OCI-LY1 (cell line): ENCODE results near the gene ACOT8.

Experiments used
- H2AFZ ChIP-seq: fragments of 200-600 bp; sonication (generic), shearing (Covaris generic); 2 replicates; pipeline ENCODE4 v1.6.0; 2014; ENCODE audit warnings: antibody characterized with exemption, mild to moderate bottlenecking, low read length
- H3F3A ChIP-seq: fragments of 200-600 bp; sonication (generic), shearing (Covaris generic); 2 replicates; pipeline ENCODE4 v1.6.0; 2014; ENCODE audit warnings: mild to moderate bottlenecking, antibody characterized with exemption, low read length, moderate library complexity; ENCODE audit not compliant: insufficient read depth
- H3K27ac ChIP-seq: fragments of 200-600 bp; sonication (generic); 2 replicates; pipeline ENCODE4 v1.5.1; 2014; ENCODE audit warnings: low read length, mixed run types, mild to moderate bottlenecking, low read depth; ENCODE audit not compliant: poor library complexity, severe bottlenecking
- H3K27me3 ChIP-seq: fragments of 200-600 bp; sonication (generic); 2 replicates; pipeline ENCODE4 v1.6.0; 2014; ENCODE audit warnings: antibody characterized with exemption, mild to moderate bottlenecking, low read length, moderate library complexity; ENCODE audit not compliant: insufficient read depth
- H3K36me3 ChIP-seq: fragments of 200-600 bp; sonication (generic); 2 replicates; pipeline ENCODE4 v1.6.1; 2014; ENCODE audit warnings: mild to moderate bottlenecking, antibody characterized with exemption, low read length, moderate library complexity, mixed read lengths; ENCODE audit not compliant: insufficient read depth
- H3K4me1 ChIP-seq: fragments of 200-600 bp; sonication (generic); 2 replicates; pipeline ENCODE4 v1.5.1; 2014; ENCODE audit warnings: mild to moderate bottlenecking, low read length, moderate library complexity; ENCODE audit not compliant: insufficient read depth, severe bottlenecking
- H3K4me2 ChIP-seq: fragments of 200-600 bp; sonication (generic), shearing (Covaris generic); 2 replicates; pipeline ENCODE4 v1.6.1; 2014; ENCODE audit warnings: low read length
- H3K4me3 ChIP-seq: fragments of 200-600 bp; sonication (generic); 2 replicates; pipeline ENCODE4 v1.5.1; 2014; ENCODE audit warnings: low read length, low read depth, mild to moderate bottlenecking, mixed read lengths; ENCODE audit not compliant: poor library complexity, severe bottlenecking
- H3K79me2 ChIP-seq: fragments of 200-600 bp; shearing (Covaris generic); 2 replicates; pipeline ENCODE4 v1.6.1; 2016; ENCODE audit warnings: mixed run types, low read length, mixed read lengths; ENCODE audit not compliant: insufficient read depth
- H3K9ac ChIP-seq: fragments of 200-600 bp; sonication (generic), shearing (Covaris generic); 2 replicates; pipeline ENCODE4 v1.6.1; 2014; ENCODE audit warnings: mild to moderate bottlenecking, low read length, mixed read lengths
- H3K9me2 ChIP-seq: fragments of 200-600 bp; sonication (generic), shearing (Covaris generic); 2 replicates; pipeline ENCODE4 v1.6.1; 2014; ENCODE audit warnings: low read depth, mild to moderate bottlenecking, low read length, mixed read lengths
- H3K9me3 ChIP-seq: fragments of 200-600 bp; shearing (Covaris generic); 2 replicates; pipeline ENCODE4 v1.6.1; 2014; ENCODE audit warnings: low read length, mixed read lengths
- H4K20me1 ChIP-seq: fragments of 200-600 bp; sonication (generic), shearing (Covaris generic); 2 replicates; pipeline ENCODE4 v1.6.0; 2016; ENCODE audit warnings: mild to moderate bottlenecking, low read length; ENCODE audit not compliant: insufficient read depth
- CTCF ChIP-seq: fragments of 200-600 bp; sonication (generic), shearing (Covaris generic); IDR thresholded peaks from 2 replicates; pipeline ENCODE4 v1.5.1; 2017; ENCODE audit warnings: mild to moderate bottlenecking, antibody characterized with exemption, low read length, moderate library complexity, mixed read lengths
- EZH2 ChIP-seq: fragments of 200-600 bp; sonication (generic), shearing (Covaris generic); IDR thresholded peaks from 2 replicates; pipeline ENCODE4 v1.8.0; 2017; ENCODE audit warnings: borderline replicate concordance, mixed run types, mild to moderate bottlenecking, antibody characterized with exemption, low read length, moderate library complexity, mixed read lengths

ACOT8 gene

GRCh38 chr20:45843506-45843905, 13.7 kb downstream of the ACOT8 start:
- Histone ChIP-seq H3K4me3 (no peak overlapping the region), H2AFZ (no peak overlapping the region), H3K4me1 (peaks cover 10% of the 10 kb centered on the region), H3K27me3 (no peaks in the 10 kb centered on the region), H3K79me2 (no peaks in the 10 kb centered on the region), H3F3A (no peaks in the 10 kb centered on the region), H3K36me3 (peaks cover 43% of the 10 kb centered on the region), H4K20me1 (no peaks in the 10 kb centered on the region), H3K9me2 (no peaks in the 10 kb centered on the region), H3K9ac (no peak overlapping the region), H3K27ac (no peak overlapping the region), H3K9me3 (no peaks in the 10 kb centered on the region), H3K4me2 (no peak overlapping the region)
- TF ChIP-seq EZH2 (no peak), CTCF (no peak)

GRCh38 chr20:45842169-45842812, 14.9 kb downstream of the ACOT8 start:
- no peak overlapping the region for H3K27ac ChIP-seq
- H4K20me1 ChIP-seq, result no peaks in the 10 kb centered on the region
- no peak overlapping the region for H3K4me3 ChIP-seq
- H2AFZ ChIP-seq, result no peak overlapping the region
- no peaks in the 10 kb centered on the region for H3K9me3 ChIP-seq
- peaks cover 10% of the 10 kb centered on the region for H3K4me1 ChIP-seq
- H3K9ac ChIP-seq, result no peak overlapping the region
- H3K4me2 ChIP-seq, result no peak overlapping the region
- H3F3A ChIP-seq, result no peaks in the 10 kb centered on the region
- peaks cover 43% of the 10 kb centered on the region for H3K36me3 ChIP-seq
- no peaks in the 10 kb centered on the region for H3K27me3 ChIP-seq
- no peak for TF ChIP-seq EZH2
- no peak for TF ChIP-seq CTCF
- H3K79me2 ChIP-seq, result no peaks in the 10 kb centered on the region
- no peaks in the 10 kb centered on the region for H3K9me2 ChIP-seq

GRCh38 chr20:45841407-45842129, 15.6 kb downstream of the ACOT8 start:
- Histone ChIP-seq H3F3A (no peaks in the 10 kb centered on the region), H3K79me2 (no peaks in the 10 kb centered on the region), H3K4me3 (no peak overlapping the region), H3K9ac (no peak overlapping the region), H3K9me3 (no peaks in the 10 kb centered on the region), H3K4me2 (no peak overlapping the region), H4K20me1 (no peaks in the 10 kb centered on the region), H3K4me1 (peaks cover 10% of the 10 kb centered on the region), H3K27me3 (no peaks in the 10 kb centered on the region), H3K9me2 (no peaks in the 10 kb centered on the region), H3K27ac (no peak overlapping the region), H3K36me3 (peaks cover 41% of the 10 kb centered on the region), H2AFZ (no peak overlapping the region)
- TF ChIP-seq CTCF (no peak), EZH2 (no peak)
